Choroid plexus epithelial cell (primary cell): ENCODE data around the gene TMCO6.
"Not testable (repeated sequence)": the region's sequence is repeated elsewhere in the genome, so short reads cannot be mapped to it uniquely, and the experiment has no call there.

Source experiments
- DNase-seq: peaks from one replicate; pipeline ENCODE4 v3.0.0-alpha.2; 2010; ENCODE audit warnings: low read depth
- H3K4me3 ChIP-seq: 2 replicates; pipeline ENCODE4 v1.5.1; 2011; ENCODE audit warnings: low read depth, mild to moderate bottlenecking, control low read depth, low read length, moderate library complexity
- TF ChIP-seq, protein P1 (sequence below): conservative IDR thresholded peaks from 2 replicates; pipeline ENCODE4 v1.5.1; 2011; ENCODE audit warnings: low read depth, mild to moderate bottlenecking, control low read depth, inconsistent platforms, low read length, moderate library complexity

Gene TMCO6

GRCh38 chr5:140609126-140609525, 30.1 kb upstream of the TMCO6 start:
- TF ChIP-seq, protein P1, sequence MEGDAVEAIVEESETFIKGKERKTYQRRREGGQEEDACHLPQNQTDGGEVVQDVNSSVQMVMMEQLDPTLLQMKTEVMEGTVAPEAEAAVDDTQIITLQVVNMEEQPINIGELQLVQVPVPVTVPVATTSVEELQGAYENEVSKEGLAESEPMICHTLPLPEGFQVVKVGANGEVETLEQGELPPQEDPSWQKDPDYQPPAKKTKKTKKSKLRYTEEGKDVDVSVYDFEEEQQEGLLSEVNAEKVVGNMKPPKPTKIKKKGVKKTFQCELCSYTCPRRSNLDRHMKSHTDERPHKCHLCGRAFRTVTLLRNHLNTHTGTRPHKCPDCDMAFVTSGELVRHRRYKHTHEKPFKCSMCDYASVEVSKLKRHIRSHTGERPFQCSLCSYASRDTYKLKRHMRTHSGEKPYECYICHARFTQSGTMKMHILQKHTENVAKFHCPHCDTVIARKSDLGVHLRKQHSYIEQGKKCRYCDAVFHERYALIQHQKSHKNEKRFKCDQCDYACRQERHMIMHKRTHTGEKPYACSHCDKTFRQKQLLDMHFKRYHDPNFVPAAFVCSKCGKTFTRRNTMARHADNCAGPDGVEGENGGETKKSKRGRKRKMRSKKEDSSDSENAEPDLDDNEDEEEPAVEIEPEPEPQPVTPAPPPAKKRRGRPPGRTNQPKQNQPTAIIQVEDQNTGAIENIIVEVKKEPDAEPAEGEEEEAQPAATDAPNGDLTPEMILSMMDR, result no peak
- DNase-seq, result no peak
- no peak overlapping the region for H3K4me3 ChIP-seq

GRCh38 chr5:140611020-140611521, 28.2 kb upstream of the TMCO6 start:
- no peak overlapping the region for H3K4me3 ChIP-seq
- TF ChIP-seq, protein P1, result no peak
- DNase-seq, result no peak

DNA sequence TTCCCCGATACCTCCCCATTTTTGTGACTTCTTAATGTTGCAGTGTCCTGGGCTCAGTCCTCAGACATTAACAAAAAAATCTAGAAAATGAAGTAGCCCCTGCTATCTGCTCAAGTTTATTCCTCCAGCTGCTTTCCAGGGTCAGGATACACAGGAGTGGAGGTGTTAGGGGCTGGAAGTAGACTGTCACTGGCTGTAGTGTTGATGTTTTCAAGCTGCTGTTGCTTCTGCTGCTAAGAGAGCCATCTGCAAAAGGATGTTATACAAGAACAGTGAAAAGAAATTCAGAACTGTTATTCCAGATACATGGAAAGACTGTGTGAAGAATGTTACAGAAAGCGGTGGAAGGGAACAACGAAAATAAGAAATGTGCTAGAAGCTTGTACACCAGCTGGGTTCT, 16.9 kb upstream of the TMCO6 start:
- DNase-seq, result no peak
- TF ChIP-seq, protein P1, result no peak
- no peak overlapping the region for H3K4me3 ChIP-seq

GRCh38 chr5:140623061-140623460, 16.2 kb upstream of the TMCO6 start:
- not testable (repeated sequence) for H3K4me3 ChIP-seq

DNA sequence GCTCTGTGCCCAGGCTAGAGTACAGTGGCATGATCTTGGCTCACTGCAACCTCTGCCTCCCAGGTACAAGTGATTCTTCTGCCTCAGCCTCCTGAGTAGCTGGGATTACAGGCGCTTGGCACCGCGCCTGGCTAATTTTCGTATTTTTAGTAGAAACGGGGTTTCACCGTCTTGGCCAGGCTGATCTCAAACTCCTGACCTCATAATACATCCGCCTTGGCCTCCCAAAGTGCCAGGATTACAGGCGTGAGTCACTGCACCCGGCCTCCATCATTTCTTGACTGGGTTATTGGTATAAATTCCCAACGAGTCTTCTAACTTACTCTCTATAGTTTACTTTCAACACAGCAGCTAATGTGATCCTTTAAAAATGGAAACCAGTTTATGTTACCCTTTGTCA, 14.4 kb upstream of the TMCO6 start:
- not testable (repeated sequence) for H3K4me3 ChIP-seq, DNase-seq

More at GRCh38 chr5:140623061-140623460, 16.2 kb upstream of the TMCO6 start:
- not testable (repeated sequence) for DNase-seq

DNA sequence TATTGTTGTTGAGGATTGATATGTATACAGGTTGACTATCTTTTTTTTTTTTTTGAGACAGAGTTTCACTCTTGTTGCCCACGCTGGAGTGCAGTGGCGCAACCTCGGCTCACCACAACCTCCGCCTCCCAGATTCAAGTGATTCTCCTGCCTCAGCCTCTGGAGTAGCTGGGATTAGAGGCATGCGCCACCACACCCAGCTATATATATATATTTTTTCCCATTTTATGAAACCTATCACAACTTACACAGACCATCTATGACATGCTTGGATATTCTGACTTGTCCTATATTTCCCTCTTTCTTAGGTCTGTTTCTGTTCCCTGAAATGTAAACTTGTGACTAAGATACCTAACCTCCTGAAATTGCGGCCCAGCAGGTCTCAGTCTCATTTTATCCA, 11.3 kb upstream of the TMCO6 start:
- DNase-seq, result no peak
- H3K4me3 ChIP-seq, result no peak overlapping the region
- TF ChIP-seq, protein P1, result no peak

DNA sequence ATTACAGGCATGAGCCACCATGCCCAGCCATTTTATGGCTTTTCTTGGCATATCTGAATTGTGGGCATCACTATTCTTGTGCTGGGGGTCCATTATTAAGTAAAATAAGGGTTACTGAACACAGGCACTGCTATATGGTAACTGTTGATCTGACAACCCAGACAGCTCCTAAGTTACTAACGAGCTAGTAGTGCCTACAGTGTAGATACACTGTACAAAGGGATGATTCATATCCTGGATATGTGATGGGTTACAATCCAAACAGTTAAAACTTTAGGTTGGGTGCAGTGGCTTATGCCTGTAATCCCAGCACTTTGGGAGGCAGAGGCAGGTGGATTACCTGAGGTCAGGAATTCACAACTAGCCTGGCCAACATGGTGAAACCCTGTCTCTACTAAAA, 10.5 kb upstream of the TMCO6 start:
- H3K4me3 ChIP-seq, result no peak overlapping the region
- TF ChIP-seq, protein P1, result no peak
- DNase-seq, result no peak

DNA sequence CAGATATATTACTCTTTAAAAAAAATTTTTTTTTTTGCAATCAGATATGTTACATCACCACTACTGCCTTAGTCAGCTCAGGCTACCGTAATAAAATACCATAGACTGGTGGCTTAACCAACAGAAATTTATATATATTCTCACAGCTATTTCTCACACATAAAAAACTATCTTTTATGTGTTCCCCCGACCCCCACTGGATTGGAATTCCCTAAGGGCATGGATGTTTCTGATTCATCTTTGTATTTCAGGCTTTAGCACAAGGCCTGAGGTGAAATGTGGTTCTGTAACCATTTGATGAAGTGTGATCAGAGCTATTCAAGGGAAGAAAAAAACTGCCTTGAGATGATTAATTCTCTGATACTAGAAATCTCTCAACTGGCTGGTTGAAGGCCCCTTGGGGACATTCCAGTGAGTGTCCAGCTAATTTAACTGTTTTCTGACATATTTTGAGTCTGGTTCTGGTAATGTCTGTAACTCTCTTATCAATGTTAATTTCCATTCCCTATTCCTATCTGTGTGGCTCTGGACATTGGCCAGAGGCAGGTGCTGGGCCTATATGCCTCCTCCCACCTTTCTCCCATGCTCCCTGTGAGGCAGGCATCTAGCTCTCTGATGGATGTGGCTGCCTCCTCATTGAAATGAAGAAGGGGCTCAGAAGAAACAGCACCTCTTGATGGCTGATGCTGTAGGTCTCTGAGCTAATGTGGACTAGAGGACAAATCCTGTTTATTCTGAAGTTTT, 8.8 kb upstream of the TMCO6 start:
- TF ChIP-seq, protein P1, result no peak
- no peak for DNase-seq
- H3K4me3 ChIP-seq, result no peak overlapping the region
